ENCODE results near the gene PPM1K.

PPM1K gene

DNA sequence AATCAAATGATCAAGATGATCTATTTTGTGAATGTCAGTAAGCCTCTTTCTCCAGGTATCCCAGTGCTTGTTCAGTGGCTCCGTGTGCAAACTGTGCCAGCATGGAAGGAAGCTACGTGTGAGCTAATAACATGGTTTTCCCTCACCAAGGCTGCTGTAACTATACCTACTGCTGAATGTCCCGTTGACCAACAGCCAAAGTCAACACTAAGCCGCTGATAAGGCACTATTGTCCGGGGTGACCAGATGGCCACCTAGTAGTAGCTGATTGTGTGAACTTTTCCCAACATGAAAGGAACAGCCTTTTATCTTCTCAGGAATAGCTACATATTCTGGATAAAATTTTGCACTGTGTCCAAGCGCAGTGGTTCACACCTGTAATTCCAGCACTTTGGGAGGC lies 68.0 kb downstream of the PPM1K start:
- DNase-seq, result no peak

DNA sequence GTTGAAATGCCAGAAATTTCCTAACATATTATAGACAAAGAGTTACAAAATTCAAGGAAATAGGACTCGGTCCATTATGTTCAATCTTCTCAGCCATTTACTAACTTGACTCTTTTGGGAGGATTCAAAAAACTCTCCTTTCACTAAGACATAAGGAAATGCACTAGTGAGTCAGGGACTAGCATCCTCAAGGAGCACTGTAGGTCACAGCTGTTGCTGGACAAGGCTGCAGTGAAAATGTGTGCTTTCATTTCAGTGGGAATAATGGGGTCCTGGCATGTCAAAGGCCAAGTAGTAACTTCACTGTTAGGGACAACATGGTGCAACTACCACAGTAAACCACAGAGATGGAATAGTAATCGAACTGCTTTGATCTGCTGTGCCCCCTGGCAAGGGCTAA lies 69.0 kb downstream of the PPM1K start:
- DNase-seq, result no peak

DNA sequence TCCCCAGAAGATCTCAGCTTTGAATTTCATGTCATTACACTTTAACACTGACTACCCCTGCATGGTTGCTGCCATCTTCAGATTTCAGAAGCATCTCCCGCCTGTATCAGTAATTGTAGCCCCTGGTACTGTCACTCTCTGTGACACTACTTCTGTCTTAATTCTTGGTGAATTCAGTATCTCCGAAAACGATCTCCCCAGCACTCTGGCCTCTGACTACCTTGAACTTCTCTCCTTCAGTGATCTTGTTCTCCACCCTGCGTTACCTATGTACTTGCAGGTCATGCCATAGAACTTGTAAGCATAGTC lies 72.2 kb downstream of the PPM1K start:
- DNase-seq, result no peak

DNA sequence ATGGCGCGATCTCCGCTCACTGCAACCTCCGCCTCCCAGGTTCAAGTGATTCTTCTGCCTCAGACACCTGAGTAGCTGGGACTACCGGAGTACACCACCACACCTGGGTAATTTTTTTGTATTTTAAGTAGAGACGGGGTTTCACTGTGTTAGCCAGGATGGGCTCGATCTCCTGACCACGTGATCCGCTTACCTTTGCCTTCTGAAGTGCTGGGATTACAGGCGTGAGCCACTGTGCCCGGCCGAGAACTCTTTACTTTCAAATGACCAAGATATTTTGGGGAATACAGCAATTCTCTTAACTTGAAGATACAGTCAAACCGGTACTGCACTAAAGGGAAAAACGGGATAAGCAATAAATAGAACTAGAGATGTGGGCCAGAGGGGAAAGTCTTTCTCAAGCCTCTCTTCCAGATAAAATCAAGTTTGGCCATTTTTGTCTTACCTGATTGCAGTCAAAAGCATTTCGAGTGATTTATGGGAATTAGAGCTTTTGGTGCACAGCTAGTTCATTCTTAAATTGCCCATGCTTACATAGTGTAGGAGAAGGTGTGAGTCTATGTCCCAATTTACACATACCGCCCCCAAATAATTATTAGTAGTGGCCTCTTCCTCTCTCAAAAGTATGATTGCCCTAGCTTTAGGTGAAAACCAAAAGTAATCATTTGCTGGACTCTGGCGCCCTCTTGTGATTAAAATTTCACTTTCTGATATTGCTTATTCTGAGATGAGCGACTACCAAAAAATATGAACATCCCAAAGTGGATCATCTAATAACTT lies 72.7 kb downstream of the PPM1K start:
- peak in 1 of 2 experiments; percentile 35 for DNase-seq

DNA sequence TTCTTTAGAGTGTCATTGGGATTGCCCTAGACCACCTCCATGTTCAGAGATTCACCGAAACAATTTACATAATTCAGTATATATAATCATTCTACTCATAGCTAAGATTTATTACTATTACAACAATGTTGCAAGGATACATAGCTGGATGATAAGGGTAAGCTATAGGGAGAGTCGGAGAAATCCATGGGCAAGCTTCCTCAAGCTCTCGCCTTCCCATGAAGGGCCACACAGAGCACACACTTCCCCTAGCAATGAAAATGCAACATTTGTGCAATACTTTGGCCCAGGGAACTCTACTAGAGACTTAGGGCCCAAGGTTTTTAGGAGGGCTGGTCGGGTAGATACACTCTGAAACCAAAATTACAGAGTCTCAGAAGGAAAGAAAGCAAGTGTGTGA lies 76.2 kb downstream of the PPM1K start:
- no peak for DNase-seq
